ENCODE data around the gene SNPH.
A peak's percentile ranks its signal among the peaks of the same experiment; 100 is the strongest.

Gene SNPH

GRCh38 chr20:1307571-1307971, 41.5 kb downstream of the SNPH start:
- DNase-seq (ENCODE audit: low spot score) = no peak

- DNase-seq (ENCODE audit: low spot score) = no peak
These were observed 42.1 kb downstream of the SNPH start for GRCh38 chr20:1308067-1308701.

- DNase-seq (ENCODE audit: low spot score) = no peak
These were observed 42.6 kb downstream of the SNPH start for GRCh38 chr20:1308702-1309095.

GRCh38 chr20:1309439-1309847, 43.3 kb downstream of the SNPH start:
- no peak for DNase-seq (ENCODE audit: low spot score)

GRCh38 chr20:1310071-1310470, 44.0 kb downstream of the SNPH start:
- no peak for DNase-seq (ENCODE audit: low spot score)

DNA sequence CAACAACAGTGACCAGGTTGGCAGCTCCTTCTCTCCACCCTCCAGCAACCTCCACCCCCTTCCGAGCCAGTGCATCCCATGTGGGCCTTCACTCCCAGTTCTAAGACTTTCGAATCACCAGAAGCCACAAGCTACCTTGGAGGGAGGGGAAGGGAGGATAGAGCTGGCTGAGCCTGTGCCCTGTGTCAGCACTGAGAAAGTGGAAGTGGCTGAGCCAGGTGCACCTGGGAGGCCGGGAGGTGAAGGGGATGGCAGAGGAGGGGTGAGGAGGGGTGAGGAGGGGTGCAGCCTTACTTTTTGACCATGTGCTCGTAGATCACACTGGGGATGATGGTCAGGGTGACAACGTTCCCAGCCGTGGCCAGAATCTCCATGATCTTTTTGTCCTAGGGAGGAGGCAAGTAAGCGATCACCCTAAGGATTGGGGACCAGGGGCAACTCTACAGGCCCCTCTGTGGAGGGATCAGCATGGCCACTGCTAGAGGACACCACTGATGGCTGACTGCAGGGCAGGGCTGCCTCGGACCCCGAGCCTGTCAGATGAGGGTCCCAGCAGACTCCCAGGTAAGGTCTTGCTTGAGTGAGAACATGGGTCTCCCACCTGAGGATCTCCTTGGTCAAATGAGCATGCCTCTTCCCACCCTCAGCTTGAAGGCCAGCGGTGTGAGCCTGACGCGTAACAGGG, 44.6 kb downstream of the SNPH start:
- no peak for DNase-seq (ENCODE audit: low spot score)

DNA sequence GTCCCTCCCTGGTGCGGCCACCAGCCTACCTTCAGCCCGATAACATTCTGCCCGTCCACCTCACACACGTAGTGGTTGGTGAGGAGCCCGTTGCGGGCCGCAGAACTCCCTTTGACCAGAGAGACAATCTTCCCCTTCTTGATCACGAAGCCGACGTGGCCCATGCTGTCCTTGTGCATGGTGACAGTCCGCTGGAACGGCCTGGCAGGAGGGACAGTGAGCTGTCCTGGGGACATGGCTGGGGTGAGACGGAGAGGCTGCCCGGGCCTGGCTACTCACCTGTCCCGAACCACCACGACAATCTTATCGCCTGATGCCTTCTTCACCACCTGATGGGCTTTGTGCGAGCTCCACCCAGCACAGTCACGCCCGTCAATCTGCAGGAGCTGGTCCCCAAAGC, 46.2 kb downstream of the SNPH start:
- DNase-seq (ENCODE audit: low spot score) = no peak

GRCh38 chr20:1312904-1313235, 46.8 kb downstream of the SNPH start:
- DNase-seq (ENCODE audit: low spot score) = no peak

- DNase-seq (ENCODE audit: low spot score) = peak; percentile 89
These were observed 47.3 kb downstream of the SNPH start for GRCh38 chr20:1313236-1313964.

DNA sequence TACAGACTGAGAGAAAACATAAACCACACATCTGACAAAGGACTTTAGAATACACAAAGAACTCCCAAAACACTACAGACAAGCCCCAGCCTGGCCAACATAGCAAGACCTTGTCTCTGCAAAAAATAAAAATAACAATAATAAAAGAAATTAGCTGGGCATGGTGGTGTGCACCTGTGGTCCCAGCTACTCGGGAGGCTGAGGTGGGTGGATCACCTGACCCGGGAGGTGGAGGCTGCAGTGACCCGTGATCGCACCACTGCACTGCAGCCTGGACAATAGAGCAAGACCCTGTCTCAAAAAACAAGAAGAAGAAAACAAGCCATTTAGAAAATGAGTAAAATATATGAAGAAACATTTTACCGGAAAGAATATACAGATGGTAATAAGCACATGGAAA, 49.7 kb downstream of the SNPH start:
- DNase-seq (ENCODE audit: low spot score) = no peak

DNA sequence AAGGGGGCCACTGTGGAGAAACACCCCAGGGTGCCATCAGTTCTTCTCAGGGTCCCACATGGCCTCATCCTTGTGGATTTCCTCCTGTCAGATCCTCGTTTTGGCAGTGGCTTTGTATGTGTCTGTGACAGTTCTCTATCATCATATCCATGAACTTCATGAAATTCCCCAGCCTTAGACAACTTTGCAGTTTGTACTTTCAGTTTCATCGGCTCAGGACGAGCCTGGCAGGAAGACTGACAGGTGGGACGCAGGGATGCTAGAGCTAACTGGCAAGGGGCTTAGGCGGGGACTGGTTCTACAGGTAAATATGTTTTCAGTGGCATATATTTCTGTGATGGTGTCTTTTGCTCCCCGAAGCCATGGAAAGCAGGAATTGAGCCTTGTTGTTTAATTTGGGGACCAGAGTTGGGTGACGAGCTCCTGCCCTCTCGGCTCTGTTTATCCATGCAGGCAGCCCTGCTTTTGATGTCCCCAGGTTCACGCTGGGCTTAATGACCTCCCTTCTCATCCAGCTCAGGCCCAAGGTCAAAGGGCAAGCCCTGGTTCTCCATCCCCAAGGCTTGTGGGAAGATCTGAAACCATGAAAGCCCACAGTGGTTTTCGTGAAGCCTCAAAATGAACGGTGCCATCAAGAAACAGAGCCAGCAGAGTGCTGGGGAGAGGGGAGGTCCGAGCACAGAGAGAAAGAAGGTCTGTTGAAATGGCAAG, 51.6 kb downstream of the SNPH start:
- DNase-seq (ENCODE audit: low spot score) = no peak

DNA sequence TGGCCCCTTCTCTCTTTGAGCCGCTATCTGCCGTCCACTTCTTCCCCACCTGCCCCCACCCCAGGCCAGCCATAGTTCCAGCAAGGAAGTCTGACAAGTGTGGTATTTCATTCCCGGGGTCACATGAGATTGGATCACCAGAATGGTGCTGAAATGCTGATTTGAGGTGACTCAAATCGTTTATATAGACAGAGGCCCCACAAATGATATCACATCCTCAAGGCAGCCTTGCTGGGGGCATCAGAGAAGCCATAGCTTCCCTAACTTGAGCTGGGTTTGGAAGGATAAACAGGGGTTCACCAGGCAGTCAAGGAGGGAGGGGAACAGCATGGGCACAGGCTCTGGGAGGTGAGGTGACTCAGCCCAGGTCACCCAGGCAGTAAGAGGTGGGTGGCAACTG, 53.0 kb downstream of the SNPH start:
- DNase-seq (ENCODE audit: low spot score) = no peak

DNA sequence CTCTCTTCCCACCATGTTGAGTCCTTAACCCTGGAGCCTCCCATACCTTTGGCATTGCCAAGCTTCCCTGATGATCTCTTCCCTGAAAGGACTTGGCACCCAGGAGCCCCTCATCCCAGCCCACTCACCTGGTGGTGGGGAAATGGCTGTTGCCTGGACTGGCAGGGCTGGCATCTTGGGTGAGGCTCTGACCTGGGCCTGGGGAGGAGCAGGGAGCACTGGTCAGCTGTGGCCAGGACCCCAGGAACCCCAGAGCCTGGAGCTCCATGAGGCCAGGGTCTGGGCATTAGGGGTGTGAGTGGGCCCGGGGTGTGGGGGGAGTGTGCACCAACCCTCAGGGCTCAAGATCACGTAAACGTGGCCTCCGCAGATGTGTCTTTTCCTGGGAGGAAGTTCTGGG, 53.4 kb downstream of the SNPH start:
- no peak for DNase-seq (ENCODE audit: low spot score)

- DNase-seq (ENCODE audit: low spot score) = no peak
These were observed 53.9 kb downstream of the SNPH start for GRCh38 chr20:1320016-1320415.

GRCh38 chr20:1320902-1321653, 55.0 kb downstream of the SNPH start:
- no peak for DNase-seq (ENCODE audit: low spot score)

- DNase-seq (ENCODE audit: low spot score) = no peak
These were observed 55.5 kb downstream of the SNPH start for GRCh38 chr20:1321654-1321939.

DNA sequence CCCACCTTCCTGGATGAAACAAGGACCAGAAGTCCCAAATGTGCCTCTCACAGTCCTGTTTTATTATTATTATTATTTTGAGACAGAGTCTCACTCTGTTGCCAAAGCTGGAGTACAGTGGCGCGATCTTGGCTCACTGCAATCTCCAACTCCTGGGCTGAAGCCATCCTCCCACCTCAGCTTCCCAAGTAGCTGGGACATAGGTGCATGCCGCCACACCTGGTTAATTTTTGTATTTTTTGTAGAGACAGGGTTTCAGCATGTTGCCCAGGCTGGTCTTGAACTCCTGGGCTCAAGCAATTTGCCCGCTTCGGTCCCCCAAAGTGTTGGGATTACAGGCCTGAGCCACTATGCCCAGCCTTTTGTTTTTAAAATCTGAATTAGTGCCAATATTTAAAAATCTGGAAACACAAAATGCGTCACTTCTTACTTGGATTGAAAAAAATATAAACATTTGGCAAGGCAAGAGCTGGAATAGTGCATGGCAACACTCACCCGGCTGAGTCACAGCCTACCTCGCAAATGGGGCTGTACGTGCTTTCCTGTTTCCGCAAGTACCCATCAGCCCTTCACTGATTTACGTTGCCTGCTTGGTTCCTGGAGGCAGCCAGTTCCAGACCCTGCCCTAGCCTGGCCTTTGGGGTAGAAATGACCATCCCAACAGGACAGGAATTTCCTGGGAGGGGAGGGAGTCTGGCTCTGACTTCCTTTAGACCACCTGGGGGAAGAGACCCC, 56.6 kb downstream of the SNPH start:
- DNase-seq (ENCODE audit: low spot score) = no peak

- DNase-seq (ENCODE audit: low spot score) = no peak
These were observed 57.2 kb downstream of the SNPH start for GRCh38 chr20:1323256-1323655.

- DNase-seq (ENCODE audit: low spot score) = no peak
These were observed 57.9 kb downstream of the SNPH start for GRCh38 chr20:1323830-1324597.

- no peak for DNase-seq (ENCODE audit: low spot score)
These were observed 58.6 kb downstream of the SNPH start for GRCh38 chr20:1324598-1325172.
